ENCODE measurements around the gene LRRC63.

The LRRC63 gene

DNA sequence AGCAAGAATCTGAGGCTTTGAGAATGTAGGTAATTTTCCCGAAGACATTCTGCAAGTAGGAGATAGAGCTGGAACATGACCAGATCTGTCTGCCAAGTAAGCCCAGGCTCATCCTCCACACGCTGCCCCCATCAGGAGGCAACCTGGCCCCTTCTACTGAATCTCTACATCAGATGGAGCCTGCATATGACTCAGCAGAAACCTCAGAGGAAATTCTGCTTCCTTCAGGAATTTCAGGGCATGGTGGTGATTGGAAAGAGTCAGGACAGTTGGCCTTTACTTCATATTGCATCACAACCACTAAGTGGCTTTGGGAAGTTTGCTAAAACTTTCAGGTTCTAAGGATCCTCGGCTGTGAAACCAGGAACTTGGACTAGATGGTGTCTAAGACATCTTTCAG, 85.2 kb downstream of the LRRC63 start:
- Histone ChIP-seq H3K27me3 (ENCODE audit: insufficient read depth, low read depth, severe bottlenecking) (no peaks in the 10 kb centered on the region), H3K36me3 (no peaks in the 10 kb centered on the region), H3K9me3 (ENCODE audit: severe bottlenecking) (no peaks in the 10 kb centered on the region), H3K27ac (no peak overlapping the region), H3K4me3 (ENCODE audit: low read depth, low read length) (no peak overlapping the region)
- no peak for DNase-seq
- TF ChIP-seq CTCF (IDR thresholded peaks at IDR 0.05; ENCODE audit: low read depth, low read length): no peak

GRCh38 chr13:46297361-46297811, 85.7 kb downstream of the LRRC63 start:
- no peaks in the 10 kb centered on the region for H3K36me3 ChIP-seq
- no peak for DNase-seq
- H3K27ac ChIP-seq: no peak overlapping the region
- no peak overlapping the region for H3K4me3 ChIP-seq (ENCODE audit: low read depth, low read length)
- TF ChIP-seq CTCF (IDR thresholded peaks at IDR 0.05; ENCODE audit: low read depth, low read length): no peak
- no peaks in the 10 kb centered on the region for H3K27me3 ChIP-seq (ENCODE audit: insufficient read depth, low read depth, severe bottlenecking)
- H3K9me3 ChIP-seq (ENCODE audit: severe bottlenecking): peaks cover 3% of the 10 kb centered on the region

DNA sequence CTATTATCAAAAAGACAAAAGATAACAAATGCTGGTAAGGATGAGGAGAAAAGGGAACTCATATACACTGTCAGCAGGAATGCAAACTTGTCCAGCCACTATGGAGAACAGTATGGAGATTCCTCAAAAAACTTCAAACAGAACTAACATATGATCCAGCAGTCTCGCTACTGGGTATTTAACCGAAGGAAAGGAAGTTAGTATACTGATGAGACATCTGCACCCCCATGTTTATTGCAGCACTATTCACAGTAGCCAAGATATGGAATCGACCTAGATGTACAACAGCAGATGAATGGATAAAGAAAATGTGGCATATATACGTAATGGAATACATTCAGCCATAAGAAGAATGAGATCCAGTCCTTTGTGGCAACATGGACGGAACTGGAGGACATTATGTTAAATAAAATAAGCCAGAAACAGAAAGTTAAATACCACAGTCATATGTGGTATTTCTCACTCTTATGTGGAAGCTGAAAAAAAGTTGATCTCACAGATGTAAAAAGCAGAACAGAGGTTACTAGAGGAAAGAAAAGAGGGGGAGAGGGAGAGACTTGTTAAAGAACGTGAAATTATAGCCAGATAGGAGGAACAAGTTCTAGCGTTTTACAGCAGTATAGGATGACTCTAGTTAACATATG, 92.1 kb downstream of the LRRC63 start:
- H3K27ac ChIP-seq: no peak overlapping the region
- no peaks in the 10 kb centered on the region for H3K36me3 ChIP-seq
- peaks cover 3% of the 10 kb centered on the region for H3K9me3 ChIP-seq (ENCODE audit: severe bottlenecking)
- H3K27me3 ChIP-seq (ENCODE audit: insufficient read depth, low read depth, severe bottlenecking): no peaks in the 10 kb centered on the region
- TF ChIP-seq CTCF (IDR thresholded peaks at IDR 0.05; ENCODE audit: low read depth, low read length): no peak
- no peak for DNase-seq
- H3K4me3 ChIP-seq (ENCODE audit: low read depth, low read length): no peak overlapping the region

DNA sequence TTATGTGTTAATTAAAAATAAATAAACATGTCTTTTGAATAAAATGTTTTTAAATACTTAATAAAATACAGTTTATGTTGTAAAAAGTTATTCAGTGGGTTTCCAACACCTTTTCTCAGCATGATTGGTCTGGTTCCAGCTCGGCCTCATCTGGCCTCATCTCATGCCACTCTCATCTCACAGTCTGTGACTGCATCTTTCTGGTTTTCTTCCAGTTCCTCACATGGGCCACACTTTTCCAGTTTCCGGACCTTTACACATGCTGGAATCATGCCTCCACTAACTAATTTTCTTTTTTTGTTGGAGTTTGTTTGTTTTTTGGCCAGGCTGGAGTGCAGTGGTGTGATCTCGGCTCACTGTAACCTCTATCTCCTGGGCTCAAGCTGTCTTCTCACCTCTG, 92.8 kb downstream of the LRRC63 start:
- Histone ChIP-seq H3K27ac (no peak overlapping the region), H3K9me3 (ENCODE audit: severe bottlenecking) (peaks cover 3% of the 10 kb centered on the region), H3K27me3 (ENCODE audit: insufficient read depth, low read depth, severe bottlenecking) (no peaks in the 10 kb centered on the region), H3K4me3 (ENCODE audit: low read depth, low read length) (no peak overlapping the region), H3K36me3 (no peaks in the 10 kb centered on the region)
- no peak for DNase-seq
- TF ChIP-seq CTCF (IDR thresholded peaks at IDR 0.05; ENCODE audit: low read depth, low read length): no peak

- TF ChIP-seq CTCF (IDR thresholded peaks at IDR 0.05; ENCODE audit: low read depth, low read length): no peak
- H3K36me3 ChIP-seq: no peaks in the 10 kb centered on the region
- DNase-seq: no peak
Measured at GRCh38 chr13:46307554-46307953, 95.8 kb downstream of the LRRC63 start.

GRCh38 chr13:46310066-46310465, 98.3 kb downstream of the LRRC63 start:
- no peak for TF ChIP-seq CTCF (IDR thresholded peaks at IDR 0.05; ENCODE audit: low read depth, low read length)
- Histone ChIP-seq H3K4me3 (ENCODE audit: low read depth, low read length) (no peak overlapping the region), H3K27me3 (ENCODE audit: insufficient read depth, low read depth, severe bottlenecking) (no peaks in the 10 kb centered on the region), H3K27ac (no peak overlapping the region), H3K36me3 (no peaks in the 10 kb centered on the region), H3K9me3 (ENCODE audit: severe bottlenecking) (no peaks in the 10 kb centered on the region)
- DNase-seq: no peak

More at GRCh38 chr13:46307554-46307953, 95.8 kb downstream of the LRRC63 start:
- H3K27me3 ChIP-seq (ENCODE audit: insufficient read depth, low read depth, severe bottlenecking): no peaks in the 10 kb centered on the region
- H3K4me3 ChIP-seq (ENCODE audit: low read depth, low read length): no peak overlapping the region
- no peaks in the 10 kb centered on the region for H3K9me3 ChIP-seq (ENCODE audit: severe bottlenecking)
- no peak overlapping the region for H3K27ac ChIP-seq
